ENCODE data around the gene MYO5C.

The MYO5C gene

GRCh38 chr15:52258461-52258860, 37.1 kb downstream of the MYO5C start:
- Histone ChIP-seq H3K79me2 (ENCODE audit: low read length) (no peaks in the 10 kb centered on the region), H2AFZ (ENCODE audit: low read depth, low read length) (0 out of 2 replicates have a peak overlapping the region, but pooled peaks have one; percentile 18), H3K9ac (ENCODE audit: low read length) (peak overlapping the region; percentile 61; the same call in 1 of the 2 replicates), H3K27ac (ENCODE audit: low read length) (peak overlapping the region; percentile 66), H3K4me1 (ENCODE audit: low read length) (peaks cover 92% of the 10 kb centered on the region), H3K36me3 (replicated peaks; ENCODE audit: low read depth, low read length) (no peaks in the 10 kb centered on the region), H3K9me3 (ENCODE audit: insufficient read depth, low read length) (no peaks in the 10 kb centered on the region), H3K4me2 (ENCODE audit: low read length) (no peak overlapping the region), H3K27me3 (ENCODE audit: low read depth, low read length) (no peaks in the 10 kb centered on the region), H3K4me3 (ENCODE audit: low read length) (no peak overlapping the region), H4K20me1 (ENCODE audit: insufficient read depth, low read length) (no peaks in the 10 kb centered on the region)
- TF ChIP-seq EZH2phosphoT487 (IDR thresholded peaks at IDR 0.05; ENCODE audit: low read depth) (no peak), CTCF (IDR thresholded peaks at IDR 0.05; ENCODE audit: low read depth, low read length) (no peak)

GRCh38 chr15:52257734-52258062, 37.9 kb downstream of the MYO5C start:
- TF ChIP-seq CTCF (IDR thresholded peaks at IDR 0.05; ENCODE audit: low read depth, low read length) (no peak), EZH2phosphoT487 (IDR thresholded peaks at IDR 0.05; ENCODE audit: low read depth) (no peak)
- peak overlapping the region; percentile 61 for H3K9ac ChIP-seq (ENCODE audit: low read length)
- H3K4me1 ChIP-seq (ENCODE audit: low read length): peaks cover 90% of the 10 kb centered on the region
- H3K27me3 ChIP-seq (ENCODE audit: low read depth, low read length): no peaks in the 10 kb centered on the region
- no peaks in the 10 kb centered on the region for H3K79me2 ChIP-seq (ENCODE audit: low read length)
- H3K4me2 ChIP-seq (ENCODE audit: low read length): peak overlapping the region; percentile 64; the same call in 1 of the 2 replicates
- H4K20me1 ChIP-seq (ENCODE audit: insufficient read depth, low read length): no peaks in the 10 kb centered on the region
- H3K9me3 ChIP-seq (ENCODE audit: insufficient read depth, low read length): no peaks in the 10 kb centered on the region
- H3K4me3 ChIP-seq (ENCODE audit: low read length): no peak overlapping the region
- H3K36me3 ChIP-seq (replicated peaks; ENCODE audit: low read depth, low read length): no peaks in the 10 kb centered on the region
- 0 out of 2 replicates have a peak overlapping the region, but pooled peaks have one; percentile 14 for H2AFZ ChIP-seq (ENCODE audit: low read depth, low read length)
- peak overlapping the region; percentile 66 for H3K27ac ChIP-seq (ENCODE audit: low read length)

GRCh38 chr15:52256930-52257733, 38.5 kb downstream of the MYO5C start:
- peak overlapping the region; percentile 64 for H3K4me2 ChIP-seq (ENCODE audit: low read length)

More at GRCh38 chr15:52256930-52257733, 38.5 kb downstream of the MYO5C start:
- TF ChIP-seq CTCF (IDR thresholded peaks at IDR 0.05; ENCODE audit: low read depth, low read length): no peak
- no peak for TF ChIP-seq EZH2phosphoT487 (IDR thresholded peaks at IDR 0.05; ENCODE audit: low read depth)
- Histone ChIP-seq H3K36me3 (replicated peaks; ENCODE audit: low read depth, low read length) (no peaks in the 10 kb centered on the region), H3K27me3 (ENCODE audit: low read depth, low read length) (no peaks in the 10 kb centered on the region), H3K4me3 (ENCODE audit: low read length) (peak overlapping the region; percentile 47), H3K27ac (ENCODE audit: low read length) (peak overlapping the region; percentile 66), H3K9me3 (ENCODE audit: insufficient read depth, low read length) (no peaks in the 10 kb centered on the region), H3K4me1 (ENCODE audit: low read length) (peaks cover 86% of the 10 kb centered on the region), H3K79me2 (ENCODE audit: low read length) (no peaks in the 10 kb centered on the region), H2AFZ (ENCODE audit: low read depth, low read length) (peak overlapping the region; percentile 67), H4K20me1 (ENCODE audit: insufficient read depth, low read length) (no peaks in the 10 kb centered on the region), H3K9ac (ENCODE audit: low read length) (peak overlapping the region; percentile 61)

Data from OCI-LY3 (cell line).